GM18858 (cell line): ENCODE data around the gene NUCB1.
"Not testable (repeated sequence)": the region's sequence is repeated elsewhere in the genome, so short reads cannot be mapped to it uniquely, and the experiment has no call there.

Experiments
- ATAC-seq: cut with Tn5 transposase; IDR thresholded peaks from one replicate; pipeline ENCODE4 v1.9.1; 2021; ENCODE audit not compliant: unreplicated experiment

Gene NUCB1

DNA sequence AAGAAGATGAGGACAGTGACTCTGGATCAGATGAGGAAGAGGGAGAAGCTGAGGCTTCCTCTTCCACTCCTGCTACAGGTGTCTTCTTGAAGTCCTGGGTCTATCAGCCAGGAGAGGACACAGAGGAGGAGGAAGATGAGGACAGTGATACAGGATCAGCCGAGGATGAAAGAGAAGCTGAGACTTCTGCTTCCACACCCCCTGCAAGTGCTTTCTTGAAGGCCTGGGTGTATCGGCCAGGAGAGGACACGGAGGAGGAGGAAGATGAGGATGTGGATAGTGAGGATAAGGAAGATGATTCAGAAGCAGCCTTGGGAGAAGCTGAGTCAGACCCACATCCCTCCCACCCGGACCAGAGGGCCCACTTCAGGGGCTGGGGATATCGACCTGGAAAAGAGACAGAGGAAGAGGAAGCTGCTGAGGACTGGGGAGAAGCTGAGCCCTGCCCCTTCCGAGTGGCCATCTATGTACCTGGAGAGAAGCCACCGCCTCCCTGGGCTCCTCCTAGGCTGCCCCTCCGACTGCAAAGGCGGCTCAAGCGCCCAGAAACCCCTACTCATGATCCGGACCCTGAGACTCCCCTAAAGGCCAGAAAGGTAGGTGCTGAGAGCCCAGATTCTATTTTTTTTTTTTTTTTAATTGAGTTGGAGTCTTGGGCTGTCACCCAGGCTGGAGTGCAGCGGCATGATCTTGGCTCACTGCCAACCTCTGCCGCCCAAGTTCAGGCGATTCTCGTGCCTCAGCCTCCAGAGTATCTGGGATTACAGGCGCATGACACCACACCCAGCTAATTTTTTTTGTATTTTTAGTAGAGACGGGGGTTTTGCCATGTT lies 25.6 kb upstream of the NUCB1 start:
- no peak for ATAC-seq

DNA sequence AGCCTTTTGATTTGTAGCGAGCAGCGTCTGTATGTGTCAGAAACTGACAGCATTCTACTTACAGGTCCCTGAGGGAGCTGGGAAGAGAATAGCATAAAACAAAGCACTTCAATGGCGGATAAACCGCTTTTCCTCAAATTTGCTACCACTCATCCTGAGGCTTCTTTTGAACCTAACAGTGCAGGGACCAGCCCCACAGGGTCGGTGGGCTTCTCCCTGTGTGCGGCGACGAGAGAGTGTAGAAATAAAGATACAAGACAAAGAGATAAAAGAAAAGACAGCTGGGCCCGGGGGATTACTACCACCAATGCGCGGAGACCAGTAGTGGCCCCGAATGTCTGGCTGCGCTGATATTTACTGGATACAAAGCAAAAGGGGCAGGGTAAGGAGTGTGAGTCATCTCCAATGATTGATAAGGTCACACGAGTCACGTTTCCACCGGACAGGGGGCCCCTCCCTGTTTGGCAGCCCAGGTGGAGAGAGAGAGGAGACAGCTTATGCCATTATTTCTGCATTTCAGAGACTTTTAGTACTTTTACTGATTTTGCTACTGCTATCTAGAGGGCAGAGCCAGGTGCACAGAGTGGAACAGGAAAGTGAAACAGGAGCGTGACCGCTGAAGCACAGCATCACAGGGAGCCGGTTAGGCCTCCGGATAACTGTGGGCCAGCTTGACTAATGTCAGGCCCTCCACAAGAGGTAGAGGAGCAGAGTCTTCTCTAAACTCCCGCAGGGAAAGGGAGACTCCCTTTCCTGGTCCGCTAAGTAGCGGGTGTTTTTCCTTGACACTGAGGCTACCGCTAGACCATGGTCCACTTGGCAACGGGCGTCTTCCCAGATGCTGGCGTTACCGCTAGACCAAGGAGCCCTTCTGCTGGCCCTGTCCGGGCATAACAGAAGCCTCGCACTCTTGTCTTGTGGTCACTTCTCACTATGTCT lies 23.8 kb upstream of the NUCB1 start:
- not testable (repeated sequence) for ATAC-seq

- no peak for ATAC-seq
Observed at GRCh38 chr19:48877855-48878195, 22.3 kb upstream of the NUCB1 start.

DNA sequence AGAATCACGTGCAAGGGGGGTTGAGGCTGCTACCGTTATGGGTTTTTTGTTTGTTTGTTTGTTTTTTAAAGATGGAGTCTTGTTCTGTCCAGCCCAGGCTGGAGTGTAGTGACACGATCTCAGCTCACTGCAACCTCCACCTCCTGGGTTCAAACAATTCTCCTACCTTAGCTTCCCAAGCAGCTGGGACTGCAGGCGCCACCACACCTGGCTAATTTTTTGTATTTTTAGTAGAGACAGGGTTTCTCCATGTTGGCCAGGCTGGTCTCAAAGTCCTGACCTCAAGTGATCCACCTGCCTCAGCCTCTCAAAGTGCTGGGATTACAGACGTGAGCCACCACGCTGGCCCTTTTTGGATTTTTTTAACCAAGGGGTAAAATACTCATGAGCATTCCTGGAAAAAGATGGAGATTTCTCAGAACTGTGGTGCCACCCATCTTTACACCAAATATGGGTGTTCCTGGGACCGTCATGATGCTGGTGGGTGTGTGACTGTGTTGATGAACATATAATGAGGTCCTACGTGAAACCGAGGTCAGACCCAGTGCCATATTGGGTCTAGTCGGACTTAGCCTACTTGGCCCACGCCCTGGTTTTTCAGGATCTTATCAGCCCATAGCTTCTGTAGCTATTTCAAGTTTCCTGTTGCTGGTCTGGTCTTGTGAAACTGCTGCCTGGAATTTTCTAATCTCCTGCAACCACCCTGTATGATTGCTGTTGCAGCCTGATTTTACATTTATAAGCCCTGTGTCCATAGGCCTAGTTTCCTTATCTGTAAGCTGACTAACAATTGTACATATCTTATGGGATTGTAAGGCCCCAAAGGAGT lies 21.7 kb upstream of the NUCB1 start:
- ATAC-seq = no peak

- ATAC-seq = no peak
Observed at GRCh38 chr19:48879025-48879637, 21.0 kb upstream of the NUCB1 start.

DNA sequence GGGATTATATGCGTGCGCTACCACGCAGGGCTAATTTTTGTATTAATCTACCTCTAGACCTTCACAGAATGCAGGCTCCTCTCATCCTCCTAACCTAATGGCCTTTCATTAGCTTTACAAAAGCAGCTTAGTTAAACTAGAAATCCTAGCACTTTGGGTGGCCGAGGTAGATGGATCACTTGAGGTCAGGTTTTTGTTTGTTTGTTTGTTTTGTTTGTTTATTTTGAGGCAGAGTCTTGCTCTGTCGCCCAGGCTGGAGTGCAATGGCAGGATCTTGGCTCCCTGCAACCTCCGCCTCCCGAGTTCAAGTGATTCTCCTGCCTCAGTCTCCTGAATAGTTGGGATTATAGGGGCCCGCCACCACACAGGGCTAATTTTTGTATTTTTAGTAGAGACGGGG lies 20.4 kb upstream of the NUCB1 start:
- not testable (repeated sequence) for ATAC-seq

- ATAC-seq = no peak
Observed at GRCh38 chr19:48881741-48882657, 18.1 kb upstream of the NUCB1 start.

- no peak for ATAC-seq
Observed at GRCh38 chr19:48883726-48884125, 16.4 kb upstream of the NUCB1 start.

DNA sequence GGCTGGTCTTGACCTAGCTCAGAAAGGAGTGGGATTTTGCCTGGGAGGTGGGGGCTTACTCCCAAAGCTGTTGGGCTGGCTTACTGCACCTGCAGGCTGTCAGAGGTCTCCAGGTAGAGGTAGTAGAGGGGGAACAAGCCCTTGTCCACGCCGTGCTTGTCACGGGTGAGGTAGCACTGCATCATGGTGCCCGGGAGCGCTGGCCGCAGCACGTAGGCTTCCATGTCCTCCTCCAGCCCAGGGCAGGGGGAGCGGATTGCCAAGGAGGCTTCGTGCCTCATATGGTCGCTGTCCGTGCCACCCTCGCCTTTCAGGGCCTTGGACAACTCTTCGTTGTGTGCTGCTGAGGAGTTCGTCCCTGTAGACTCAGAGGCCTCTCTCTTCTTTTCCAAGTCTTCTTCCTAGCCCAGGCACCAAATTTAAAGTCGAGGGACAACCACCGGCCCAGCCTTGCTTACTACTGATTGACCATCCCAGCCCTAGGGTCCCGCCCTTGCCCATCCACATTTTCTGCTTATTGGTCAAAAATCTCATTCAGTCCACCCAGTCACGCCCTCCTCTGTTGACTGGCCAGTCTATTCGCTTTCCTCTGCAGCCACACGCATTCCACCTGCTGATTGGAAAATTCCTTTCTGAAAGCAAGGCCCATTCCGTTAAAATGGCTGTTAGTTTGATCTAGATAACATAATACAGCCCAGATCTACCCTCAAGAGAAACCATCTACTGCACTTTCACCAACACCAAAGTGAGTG lies 12.1 kb upstream of the NUCB1 start:
- ATAC-seq = no peak

- not testable (repeated sequence) for ATAC-seq
Observed at GRCh38 chr19:48889496-48889895, 10.6 kb upstream of the NUCB1 start.

- no peak for ATAC-seq
Observed at GRCh38 chr19:48890551-48890950, 9.6 kb upstream of the NUCB1 start.

GRCh38 chr19:48895226-48895625 lies 4.9 kb upstream of the NUCB1 start:
- ATAC-seq = no peak

GRCh38 chr19:48896191-48896720 lies 3.9 kb upstream of the NUCB1 start:
- no peak for ATAC-seq

DNA sequence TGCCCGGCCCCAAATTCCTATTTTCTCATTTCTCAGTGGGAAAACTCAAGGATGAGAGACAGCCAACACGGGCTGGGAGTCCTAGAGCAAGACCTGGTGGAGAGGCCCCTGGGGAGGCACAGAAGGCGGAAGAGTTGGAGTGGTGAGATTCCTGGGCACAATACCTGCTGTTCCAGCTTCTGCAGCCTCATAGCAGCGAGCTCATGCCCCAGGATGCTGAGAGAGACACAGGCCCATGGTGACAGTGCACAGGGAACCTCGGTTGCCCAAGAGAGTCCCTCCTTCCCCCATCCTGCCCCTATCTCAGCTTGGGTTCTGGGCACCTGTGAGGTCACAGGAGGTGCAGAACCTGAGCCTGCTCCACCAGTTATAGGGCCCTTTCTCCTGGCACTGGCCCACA lies 2.9 kb upstream of the NUCB1 start:
- no peak for ATAC-seq

DNA sequence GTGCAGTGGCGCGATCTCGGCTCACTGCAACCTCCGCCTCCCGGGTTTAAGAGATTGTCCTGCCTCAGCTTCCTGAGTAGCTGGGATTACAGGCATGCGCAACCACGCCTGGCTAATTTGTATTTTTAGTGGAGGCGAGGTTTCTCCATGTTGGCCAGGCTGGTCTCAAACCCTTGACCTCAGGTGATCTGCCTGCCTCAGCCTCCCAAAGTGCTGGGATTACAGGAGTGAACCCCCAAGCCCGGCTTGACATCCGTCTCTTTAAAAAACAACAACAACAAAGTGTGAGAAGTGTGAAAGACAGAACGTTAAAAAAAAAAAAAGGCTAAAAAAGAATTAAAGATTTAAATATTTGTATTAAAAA lies 744 bp upstream of the NUCB1 start:
- not testable (repeated sequence) for ATAC-seq

- no peak for ATAC-seq
Observed at GRCh38 chr19:48900477-48901406, 630 bp downstream of the NUCB1 start.

- ATAC-seq = not testable (repeated sequence)
Observed at GRCh38 chr19:48902291-48902690, 2.2 kb downstream of the NUCB1 start.

DNA sequence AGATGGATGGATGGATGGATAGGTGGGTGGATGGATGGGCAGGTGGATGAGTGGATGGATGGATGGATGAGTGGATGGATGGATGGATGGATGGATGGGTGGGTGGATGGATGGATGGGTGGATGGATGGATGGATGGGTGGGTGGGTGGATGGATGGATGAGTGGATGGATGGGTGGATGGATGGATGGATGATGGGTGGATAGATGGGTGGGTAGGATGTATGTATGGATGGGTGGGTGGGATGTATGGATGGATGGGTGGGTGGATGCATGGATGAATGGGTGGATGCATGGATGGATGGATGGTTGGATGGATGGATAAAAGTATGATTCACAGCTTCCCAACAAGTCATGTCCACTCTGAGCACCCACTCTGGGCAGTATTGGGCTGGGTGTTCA lies 3.7 kb downstream of the NUCB1 start:
- not testable (repeated sequence) for ATAC-seq
